Embryonic facial prominence (tissue), 1 donor: Measurements from ENCODE around the gene SKOR2.
"Not testable (repeated sequence)": the region's sequence is repeated elsewhere in the genome, so short reads cannot be mapped to it uniquely, and the experiment has no call there.

ENCODE experiments used
- DNase-seq: peaks from one replicate; pipeline ENCODE4 v3.0.0-alpha.2; 2016; ENCODE audit errors: extremely low spot score

The SKOR2 gene

DNA sequence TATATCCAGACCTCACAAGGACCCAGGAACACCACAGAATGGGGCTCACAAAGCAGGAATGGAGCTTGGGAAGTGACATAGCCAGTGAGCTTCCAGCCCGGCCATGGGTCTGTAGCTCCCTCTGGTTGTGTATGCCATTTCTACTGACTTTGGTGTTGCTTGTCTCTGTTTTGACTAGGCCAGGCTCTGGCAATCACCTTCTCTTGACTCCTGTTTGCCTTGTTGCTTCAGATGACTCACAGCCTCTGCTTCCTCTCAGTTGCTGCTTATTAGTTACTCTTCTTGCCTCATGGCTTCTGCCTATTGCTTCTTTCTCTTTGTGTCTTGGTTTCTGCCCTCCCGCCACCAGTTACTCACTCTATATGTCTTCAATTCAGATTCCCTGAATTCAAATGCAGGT lies 59.5 kb downstream of the SKOR2 start:
- no peak for DNase-seq

DNA sequence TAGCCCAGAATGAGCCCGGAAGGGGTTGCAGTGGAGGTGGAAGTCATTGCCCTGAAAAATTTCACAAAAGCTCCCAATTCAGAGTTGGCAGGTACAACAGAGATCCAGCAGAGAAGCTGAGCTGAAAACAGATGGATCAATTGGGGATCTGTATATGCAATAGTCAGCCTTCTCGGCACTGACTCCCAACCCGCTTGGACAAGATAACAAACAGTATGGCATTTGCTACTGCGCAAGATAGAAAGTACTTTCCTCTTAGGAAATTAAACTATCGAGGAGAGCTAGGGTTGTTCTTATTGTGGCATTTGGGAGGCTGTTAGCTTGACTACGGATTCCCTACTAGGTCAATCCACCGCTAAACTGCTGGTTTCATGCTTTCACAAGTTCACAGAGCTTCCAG lies 63.7 kb downstream of the SKOR2 start:
- DNase-seq, result no peak

GRCh38 chr18:47184419-47185050 lies 66.9 kb downstream of the SKOR2 start:
- no peak for DNase-seq

GRCh38 chr18:47182156-47182555 lies 69.3 kb downstream of the SKOR2 start:
- DNase-seq, result not testable (repeated sequence)

DNA sequence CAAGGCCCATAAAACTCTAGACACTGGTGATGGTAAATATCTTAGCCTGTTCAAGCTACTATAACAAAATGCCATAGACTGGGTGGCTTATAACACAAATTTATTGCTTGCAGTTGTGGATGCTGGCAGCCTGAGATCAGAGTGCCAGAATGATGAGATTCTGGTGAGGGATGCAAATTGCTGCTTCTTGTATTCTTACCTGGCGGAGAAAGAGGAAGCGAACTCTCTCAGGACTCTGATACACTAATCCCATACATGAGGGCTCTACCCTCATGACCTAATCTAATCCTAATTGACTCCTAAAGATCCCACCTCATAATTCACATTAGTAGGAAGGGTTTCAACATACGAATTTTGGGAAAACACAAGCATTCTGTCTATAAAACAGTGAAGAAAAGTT lies 70.7 kb downstream of the SKOR2 start:
- DNase-seq, result no peak

DNA sequence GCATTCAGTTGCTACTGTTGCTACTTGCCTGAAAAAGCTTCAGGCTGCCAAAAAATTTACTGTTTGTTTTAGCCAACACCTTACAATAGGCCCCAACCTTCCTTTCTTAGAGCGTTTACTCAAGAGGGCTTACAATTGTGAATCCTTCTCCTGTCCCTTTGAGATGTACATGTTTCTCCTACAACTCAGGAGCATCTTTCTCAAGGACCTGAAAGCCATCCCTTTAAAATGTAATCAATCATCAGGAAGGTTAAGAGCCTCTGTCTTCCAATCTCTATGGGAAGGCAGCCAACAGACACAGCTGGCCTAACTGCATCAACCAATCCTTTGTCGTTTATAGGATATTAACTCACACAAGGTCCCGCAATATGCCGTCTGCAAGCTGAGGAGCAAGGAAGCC lies 71.9 kb downstream of the SKOR2 start:
- no peak for DNase-seq

GRCh38 chr18:47175898-47176575 lies 75.4 kb downstream of the SKOR2 start, which contains the start of gene IER3IP1:
IER3IP1 (minus strand) TSS chr18:47176364; CDS start chr18:47176277, 87 bp downstream.
- DNase-seq, result peak; percentile 76

GRCh38 chr18:47175283-47175897 lies 76.1 kb downstream of the SKOR2 start:
- DNase-seq, result no peak

DNA sequence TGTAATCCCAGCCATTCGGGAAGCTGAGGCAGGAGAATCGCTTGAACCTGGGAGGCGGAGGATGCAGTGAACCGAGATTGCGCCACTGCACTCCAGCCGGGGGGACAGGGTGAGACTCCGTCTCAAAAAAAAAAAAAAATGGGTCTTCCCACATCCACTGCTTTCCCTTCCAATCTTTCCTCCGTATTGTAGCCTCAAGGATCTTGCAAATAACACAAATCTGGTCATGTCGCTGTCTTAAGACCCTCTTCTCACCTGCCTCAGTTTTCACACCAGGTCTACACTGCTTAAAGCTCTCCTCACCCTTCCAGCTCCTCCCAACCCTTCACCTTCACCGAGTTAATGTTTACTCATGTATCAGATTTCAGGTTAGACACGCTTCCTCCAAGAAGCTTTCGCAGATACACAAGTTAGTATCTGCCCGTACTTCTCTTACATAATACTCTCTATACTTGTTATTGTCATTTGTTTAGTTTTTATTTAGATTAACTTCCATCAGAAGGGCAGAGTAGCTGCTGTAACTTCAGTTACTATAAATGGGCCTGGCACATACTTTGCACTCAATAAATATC lies 76.8 kb downstream of the SKOR2 start:
- no peak for DNase-seq

DNA sequence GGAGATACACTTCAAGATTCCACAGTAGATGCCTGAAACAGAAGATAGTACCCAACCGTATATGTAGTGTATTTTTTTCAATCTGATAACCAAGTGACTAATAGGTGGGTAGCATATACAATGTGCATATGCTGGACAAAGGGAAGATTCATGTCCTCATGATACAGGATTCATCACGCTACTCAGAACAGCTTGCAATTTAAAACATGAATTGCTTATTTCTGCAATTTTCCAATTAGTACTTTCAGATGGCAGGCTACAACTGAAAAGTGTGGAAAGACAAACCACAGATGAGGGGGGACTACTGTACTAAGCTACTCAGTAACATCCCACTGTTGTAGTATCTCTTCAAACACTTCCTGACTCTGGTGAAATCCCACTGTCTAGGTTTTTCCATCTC lies 79.0 kb downstream of the SKOR2 start:
- DNase-seq, result no peak

DNA sequence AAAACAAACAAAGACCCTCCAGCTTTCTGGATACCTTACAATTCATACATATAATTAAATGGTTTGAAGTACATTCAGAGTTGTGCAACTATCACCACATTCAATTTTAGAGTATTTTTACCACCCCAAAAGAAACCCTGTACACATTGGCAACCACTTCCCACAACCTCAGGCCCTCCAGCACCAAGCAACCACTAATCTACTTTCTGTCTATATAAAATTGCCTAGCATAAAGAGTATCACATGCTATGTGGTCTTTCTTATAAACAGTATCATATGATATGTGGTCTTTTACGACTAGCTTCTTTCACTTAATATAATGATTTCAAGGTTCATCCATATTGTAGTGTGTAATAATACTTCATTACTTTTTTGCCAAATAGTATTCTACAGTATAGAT lies 82.5 kb downstream of the SKOR2 start:
- DNase-seq, result no peak

DNA sequence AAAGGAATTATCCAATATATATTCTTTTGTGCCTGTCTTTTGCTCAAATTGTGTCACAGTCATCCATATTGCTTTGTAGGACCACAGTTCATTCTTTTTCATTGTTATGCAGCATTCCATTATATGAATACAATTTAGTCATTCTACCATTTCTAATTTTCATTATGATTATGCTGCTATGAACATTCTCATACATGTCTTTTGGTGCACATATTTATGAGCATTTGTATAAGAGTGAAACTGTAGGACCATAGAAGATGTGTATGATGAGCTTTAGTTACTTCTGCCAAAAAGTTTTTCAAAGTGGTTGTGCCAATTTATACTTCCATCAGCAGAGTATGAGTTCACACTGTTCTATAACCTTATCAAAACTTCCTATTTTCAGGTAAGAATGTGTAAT lies 83.0 kb downstream of the SKOR2 start:
- no peak for DNase-seq

DNA sequence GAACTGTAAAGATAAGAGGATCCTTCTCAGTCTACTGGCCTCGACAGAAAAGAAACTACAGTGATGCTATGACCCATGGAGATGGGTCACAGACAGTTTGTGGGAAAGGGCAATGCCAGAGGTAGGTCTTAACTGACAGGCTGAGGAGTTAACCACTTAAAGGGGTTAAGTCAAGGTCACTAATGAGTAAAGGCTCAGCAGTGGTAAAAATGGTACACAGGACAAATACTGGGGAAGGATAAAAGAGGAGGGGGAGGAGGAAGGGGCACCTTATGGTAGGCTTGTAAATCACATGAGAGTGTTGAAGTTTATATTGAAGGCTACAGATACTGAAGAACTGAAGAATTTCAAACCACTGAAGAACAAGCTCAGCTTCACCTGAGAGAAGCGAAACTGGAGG lies 85.2 kb downstream of the SKOR2 start:
- DNase-seq, result no peak

- DNase-seq, result no peak
Observed at GRCh38 chr18:47163241-47163640, 88.2 kb downstream of the SKOR2 start.

DNA sequence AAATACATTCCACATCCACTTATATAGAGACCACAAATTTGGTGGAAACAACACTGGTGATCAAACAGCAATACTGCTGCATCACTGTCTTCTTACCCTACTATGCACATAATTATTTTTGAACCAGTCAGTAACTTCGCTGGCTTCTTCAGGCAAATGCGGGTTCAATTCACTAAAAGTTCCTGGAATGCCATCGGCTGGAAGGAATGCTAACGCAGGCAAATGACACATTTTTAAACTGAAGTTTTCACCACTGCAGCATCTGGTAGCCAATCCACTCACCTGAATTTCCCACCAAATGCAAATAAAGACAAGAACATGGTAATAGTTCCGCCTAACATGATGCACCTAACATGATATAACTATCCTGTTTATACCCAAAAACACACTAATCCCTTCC lies 91.2 kb downstream of the SKOR2 start:
- DNase-seq, result no peak

DNA sequence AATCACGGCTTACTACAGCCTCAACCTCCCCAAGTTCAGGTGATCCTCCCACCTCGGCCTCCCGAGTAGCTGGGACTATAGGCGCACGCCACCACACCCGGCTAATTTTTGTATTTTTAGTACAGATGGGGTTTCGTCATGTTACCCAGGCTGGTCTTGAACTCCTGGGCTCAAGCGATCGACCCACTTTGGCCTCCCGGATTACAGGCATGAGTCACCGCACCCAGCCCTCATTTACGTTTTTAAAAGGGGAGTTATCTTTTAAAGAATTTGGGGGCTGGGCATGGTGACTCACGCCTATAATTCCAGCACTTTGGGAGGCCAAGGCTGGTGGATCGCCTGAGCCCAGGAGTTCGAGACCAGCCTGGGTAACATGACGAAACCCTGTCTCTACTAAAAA lies 93.1 kb downstream of the SKOR2 start:
- DNase-seq, result not testable (repeated sequence)
